ENCODE data around the gene R3HCC1L. TPM values are rescaled to one million over a fixed set of nuclear protein-coding genes. Genes with fewer than 3 reads are reported as not detected.

Gene R3HCC1L
- total and polyA plus RNA-seq, 2 donors (not counting 1 experiment from before 2014, with no cell fraction given): 11.6 to 25.1 TPM

- Mint-ChIP-seq H3K9me3 (ENCODE audit: insufficient read depth) (no peaks in the 10 kb centered on the region), H3K27me3 (no peaks in the 10 kb centered on the region), H3K27ac (no peak overlapping the region), H3K4me1 (peaks cover 1% of the 10 kb centered on the region), H3K4me3 (no peak overlapping the region)
- no peak for DNase-seq
- H3K27me3 ChIP-seq (replicated peaks in 1 of 4; ENCODE audit: control extremely low read depth in 1 of 4, control insufficient read depth in 3 of 4, insufficient read depth in 4 of 4, low read length in 3 of 4): no peaks in the 10 kb centered on the region
- no peak overlapping the region for H3K9ac ChIP-seq (ENCODE audit: low read length)
- TF ChIP-seq CTCF (IDR thresholded peaks at IDR 0.05) (no peak), EZH2 (IDR thresholded peaks at IDR 0.05; ENCODE audit: borderline replicate concordance, insufficient read depth, low read depth, low read length, poor library complexity, severe bottlenecking) (no peak)
- ChIA-PET CTCF (no interaction called here), POLR2A (no interaction called here)
- H3K27ac ChIP-seq (ENCODE audit: low read length in 2 of 2): no peak overlapping the region
- H3K9me3 ChIP-seq (ENCODE audit: control extremely low read depth in 1 of 3, control insufficient read depth in 2 of 3, insufficient read depth in 1 of 3, low read length in 2 of 3): no peaks in the 10 kb centered on the region
- H3K4me3 ChIP-seq (ENCODE audit: control extremely low read depth in 1 of 5, extremely low read depth in 1 of 5, insufficient read depth in 1 of 5, low read depth in 2 of 5, low read length in 4 of 5): no peak overlapping the region
- H3K4me1 ChIP-seq (ENCODE audit: control insufficient read depth in 2 of 2, insufficient read depth in 2 of 2, low read length in 2 of 2): no peaks in the 10 kb centered on the region
- WGBS (ENCODE audit: insufficient coverage): no CpG with 5 or more reads among the region's 4 CpGs
- H2AFZ ChIP-seq (ENCODE audit: insufficient read depth, low read depth, low read length, poor library complexity, severe bottlenecking): no peak overlapping the region
- no peak overlapping the region for H3K4me2 ChIP-seq (replicated peaks; ENCODE audit: low read depth, low read length, poor library complexity, severe bottlenecking)
- no peak for ATAC-seq (ENCODE audit: low read depth)
- H4K20me1 ChIP-seq (ENCODE audit: control insufficient read depth, insufficient read depth, low read length, poor library complexity, severe bottlenecking): no peaks in the 10 kb centered on the region
- peaks cover 17 to 24% of the 10 kb centered on the region in 2 experiments for H3K36me3 ChIP-seq (replicated peaks in 1 of 2; ENCODE audit: control extremely low read depth in 1 of 2, control insufficient read depth in 1 of 2, extremely low read depth in 1 of 2, insufficient read depth in 2 of 2, low read length in 1 of 2)
- peaks cover 9% of the 10 kb centered on the region for H3K79me2 ChIP-seq (ENCODE audit: control insufficient read depth, insufficient read depth, low read length)
- intact Hi-C loops (cut with micrococcal nuclease): no loop called here
Measured at GRCh38 chr10:98231417-98231816, 97.0 kb downstream of the R3HCC1L start.

GRCh38 chr10:98235846-98236245 is 101.4 kb downstream of the R3HCC1L start:
- H3K27me3 Mint-ChIP-seq: no peaks in the 10 kb centered on the region
- Histone ChIP-seq H3K4me2 (replicated peaks; ENCODE audit: low read depth, low read length, poor library complexity, severe bottlenecking) (no peak overlapping the region), H3K36me3 (replicated peaks in 1 of 2; ENCODE audit: control extremely low read depth in 1 of 2, control insufficient read depth in 1 of 2, extremely low read depth in 1 of 2, insufficient read depth in 2 of 2, low read length in 1 of 2) (peaks cover 26 to 61% of the 10 kb centered on the region in 2 experiments), H3K79me2 (ENCODE audit: control insufficient read depth, insufficient read depth, low read length) (no peaks in the 10 kb centered on the region), H3K9ac (ENCODE audit: low read length) (no peak overlapping the region), H3K9me3 (ENCODE audit: control extremely low read depth in 1 of 3, control insufficient read depth in 2 of 3, insufficient read depth in 1 of 3, low read length in 2 of 3) (no peaks in the 10 kb centered on the region), H3K27ac (ENCODE audit: low read length in 2 of 2) (no peak overlapping the region), H4K20me1 (ENCODE audit: control insufficient read depth, insufficient read depth, low read length, poor library complexity, severe bottlenecking) (no peaks in the 10 kb centered on the region), H3K4me1 (ENCODE audit: control insufficient read depth in 2 of 2, insufficient read depth in 2 of 2, low read length in 2 of 2) (no peaks in the 10 kb centered on the region), H2AFZ (ENCODE audit: insufficient read depth, low read depth, low read length, poor library complexity, severe bottlenecking) (no peak overlapping the region), H3K27me3 (replicated peaks in 1 of 4; ENCODE audit: control extremely low read depth in 1 of 4, control insufficient read depth in 3 of 4, insufficient read depth in 4 of 4, low read length in 3 of 4) (no peaks in the 10 kb centered on the region), H3K4me3 (ENCODE audit: control extremely low read depth in 1 of 5, extremely low read depth in 1 of 5, insufficient read depth in 1 of 5, low read depth in 2 of 5, low read length in 4 of 5) (no peak overlapping the region)
- no peak overlapping the region for H3K27ac Mint-ChIP-seq
- no peak for DNase-seq
- intact Hi-C loops (cut with micrococcal nuclease): no loop called here
- CTCF ChIA-PET: no interaction called here
- no peak for ATAC-seq (ENCODE audit: low read depth)
- H3K4me1 Mint-ChIP-seq: no peaks in the 10 kb centered on the region
- POLR2A ChIA-PET: no interaction called here
- no peaks in the 10 kb centered on the region for H3K9me3 Mint-ChIP-seq (ENCODE audit: insufficient read depth)
- WGBS (ENCODE audit: insufficient coverage): 87% methylated on average over 3 of the region's 5 CpGs
- no peak for TF ChIP-seq EZH2 (IDR thresholded peaks at IDR 0.05; ENCODE audit: borderline replicate concordance, insufficient read depth, low read depth, low read length, poor library complexity, severe bottlenecking)
- TF ChIP-seq CTCF (IDR thresholded peaks at IDR 0.05): no peak
- no peak overlapping the region for H3K4me3 Mint-ChIP-seq
